HG02623 (cell line): ENCODE data around the gene HTD2.
"Not testable (repeated sequence)": the region's sequence is repeated elsewhere in the genome, so short reads cannot be mapped to it uniquely, and the experiment has no call there.

Experiments
- ATAC-seq: cut with Tn5 transposase; IDR thresholded peaks from one replicate; pipeline ENCODE4 v1.9.1; 2021; ENCODE audit warnings: moderate library complexity; ENCODE audit not compliant: unreplicated experiment

HTD2 gene

DNA sequence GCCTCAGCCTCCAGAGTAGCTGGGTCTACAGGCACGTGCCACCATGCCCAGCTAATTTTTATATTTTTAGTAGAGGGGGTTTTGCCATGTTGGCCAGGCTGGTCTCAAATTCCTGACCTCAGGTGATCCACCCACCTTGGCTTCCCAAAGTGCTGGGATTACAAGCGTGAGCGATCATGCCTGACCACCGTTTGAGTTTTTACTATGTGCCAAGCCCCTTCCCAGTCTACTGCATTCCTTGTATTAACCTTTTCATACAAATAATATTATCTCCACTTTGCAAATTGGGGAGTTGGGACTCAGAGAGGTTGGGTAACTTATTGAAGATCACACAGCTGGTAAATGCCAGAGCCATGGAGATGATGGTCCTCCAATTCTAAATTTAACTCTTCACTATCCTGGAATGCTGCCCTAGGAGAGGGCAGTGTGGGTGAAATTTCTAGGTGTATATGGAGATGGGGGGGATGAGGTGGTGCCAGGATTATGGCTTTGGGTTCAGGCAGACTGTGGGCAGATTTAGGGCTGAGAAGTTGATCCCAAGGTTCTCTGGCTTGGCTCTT lies 25.4 kb downstream of the HTD2 start:
- no peak for ATAC-seq

DNA sequence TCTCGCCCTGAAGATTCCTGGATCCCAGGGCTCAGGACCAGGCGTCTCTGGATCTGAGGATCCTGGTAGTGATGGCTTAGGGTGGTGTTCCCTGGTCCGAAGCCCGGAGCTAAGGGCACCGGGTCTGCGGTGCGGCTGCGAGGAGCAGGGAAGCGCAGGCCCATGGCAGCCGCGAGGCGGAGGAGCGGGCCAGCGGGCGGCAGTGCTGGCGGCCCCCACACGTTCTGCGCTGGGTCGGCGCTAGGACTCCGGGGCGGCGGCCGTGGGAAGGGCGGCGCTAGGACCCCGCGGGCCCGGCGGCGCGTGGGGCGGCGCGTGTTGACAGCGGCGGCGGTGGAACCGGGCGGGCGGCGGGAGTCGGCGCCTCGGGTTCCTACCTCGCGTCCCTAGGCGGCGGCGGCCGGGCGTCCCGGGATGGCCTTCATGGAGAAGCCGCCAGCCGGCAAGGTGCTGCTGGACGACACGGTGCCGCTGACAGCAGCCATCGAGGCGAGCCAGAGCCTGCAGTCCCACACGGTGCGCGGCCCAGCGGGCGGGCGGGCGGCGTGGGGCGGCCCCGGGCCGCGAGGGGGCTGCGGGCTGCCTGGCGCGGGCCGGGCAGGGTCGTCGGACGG lies 26.4 kb downstream of the HTD2 start, which contains the start of gene PXK:
Gene PXK (plus strand): TSS at position 318 of the 614 bp plus-strand sequence. CDS start 97 bp downstream, at position 415.
- peak; percentile 95 for ATAC-seq

- peak; percentile 22 for ATAC-seq
Observed at GRCh38 chr3:58333206-58334012, 27.1 kb downstream of the HTD2 start.

- no peak for ATAC-seq
Observed at GRCh38 chr3:58334013-58334321, 27.6 kb downstream of the HTD2 start.

- ATAC-seq, result no peak
Observed at GRCh38 chr3:58334506-58334884, 28.2 kb downstream of the HTD2 start.

DNA sequence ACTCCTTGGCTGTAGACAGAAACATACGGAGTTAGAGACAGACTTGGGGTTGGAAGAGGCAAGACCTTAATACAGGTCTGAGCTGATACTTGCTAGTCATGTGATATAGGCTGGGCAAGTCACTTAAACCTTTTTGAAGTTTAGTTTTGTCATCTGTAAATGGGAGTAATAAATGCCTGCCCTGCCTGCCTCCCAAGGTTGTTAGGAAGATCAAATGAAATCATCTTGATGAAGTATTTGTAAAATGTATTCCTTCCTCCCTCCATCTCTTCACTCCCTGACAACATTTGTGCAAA lies 29.3 kb downstream of the HTD2 start:
- no peak for ATAC-seq

DNA sequence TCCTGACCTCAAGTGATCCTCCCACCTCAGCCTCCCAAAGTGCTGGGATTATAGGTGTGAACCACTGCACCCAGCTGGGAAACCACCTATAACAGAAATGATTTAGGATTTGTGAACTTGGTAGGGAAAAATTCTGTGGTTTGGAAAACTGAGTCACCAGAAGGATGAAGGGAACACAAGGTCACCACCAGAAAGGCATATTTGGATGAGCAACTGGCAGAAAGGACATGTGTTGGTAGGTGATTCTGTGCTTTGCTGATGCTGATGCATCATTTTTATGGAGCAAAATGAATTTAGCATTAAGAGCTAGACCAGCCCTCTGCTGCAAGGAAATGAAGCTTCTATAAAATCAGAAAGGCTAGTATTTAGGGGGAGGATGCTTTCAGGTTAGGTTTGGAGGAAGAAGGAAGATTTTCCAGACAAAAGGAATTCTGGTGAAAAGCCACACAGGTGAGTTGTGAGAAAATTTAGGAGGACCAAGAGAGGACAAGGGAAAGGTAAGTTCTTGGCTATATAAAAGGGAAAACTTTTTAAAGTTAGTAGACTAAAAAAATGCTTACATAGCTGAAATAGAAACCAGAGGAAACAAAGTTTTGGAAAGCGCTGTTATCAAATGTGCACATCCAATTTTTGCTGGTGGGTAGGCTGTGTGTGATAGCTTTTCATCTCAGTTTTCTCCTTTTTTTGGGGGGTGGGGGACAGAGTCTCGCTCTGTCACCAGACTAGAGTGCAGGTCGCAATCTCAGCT lies 30.0 kb downstream of the HTD2 start:
- ATAC-seq, result no peak

- no peak for ATAC-seq
Observed at GRCh38 chr3:58337190-58337589, 30.9 kb downstream of the HTD2 start.

GRCh38 chr3:58339146-58339545 lies 32.8 kb downstream of the HTD2 start:
- ATAC-seq, result not testable (repeated sequence)

GRCh38 chr3:58340594-58341244 lies 34.4 kb downstream of the HTD2 start:
- ATAC-seq, result no peak

DNA sequence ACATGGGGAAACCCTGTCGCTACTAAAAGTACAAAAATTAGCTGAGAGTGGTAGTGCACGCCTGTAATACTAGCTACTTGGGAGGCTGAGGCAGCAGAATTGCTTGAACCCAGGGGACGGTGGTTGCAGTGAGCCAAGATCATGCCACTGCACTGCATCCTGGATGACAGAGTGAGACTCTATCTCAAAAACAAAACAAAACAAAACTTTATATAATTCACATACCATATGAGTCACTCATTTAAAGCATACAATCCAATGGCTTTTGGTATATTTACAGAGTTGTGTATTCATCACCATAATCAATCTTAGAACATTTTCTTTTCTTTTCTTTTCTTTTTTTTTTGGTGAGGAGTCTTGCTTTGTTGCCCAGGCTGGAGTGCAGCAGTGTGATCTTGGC lies 35.1 kb downstream of the HTD2 start:
- ATAC-seq, result no peak

DNA sequence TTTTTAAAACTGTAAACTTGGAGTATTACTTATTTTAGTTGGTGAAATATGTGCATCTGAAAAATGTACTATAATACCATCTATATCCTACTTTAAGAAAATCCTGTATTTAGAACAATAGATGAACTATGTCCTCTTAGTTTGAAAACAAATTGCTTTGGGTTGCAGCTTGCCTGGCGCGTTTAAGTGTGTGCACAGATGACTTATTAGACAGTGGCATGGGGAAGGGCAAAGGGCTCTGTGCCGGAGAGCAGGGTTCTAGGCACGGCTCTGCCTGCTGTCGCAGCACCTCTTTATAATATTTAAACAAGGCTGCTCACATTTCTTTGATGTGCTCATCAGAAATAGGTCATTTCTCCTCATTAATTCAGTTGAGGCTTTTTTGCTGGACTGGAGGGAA lies 36.4 kb downstream of the HTD2 start:
- ATAC-seq, result no peak

DNA sequence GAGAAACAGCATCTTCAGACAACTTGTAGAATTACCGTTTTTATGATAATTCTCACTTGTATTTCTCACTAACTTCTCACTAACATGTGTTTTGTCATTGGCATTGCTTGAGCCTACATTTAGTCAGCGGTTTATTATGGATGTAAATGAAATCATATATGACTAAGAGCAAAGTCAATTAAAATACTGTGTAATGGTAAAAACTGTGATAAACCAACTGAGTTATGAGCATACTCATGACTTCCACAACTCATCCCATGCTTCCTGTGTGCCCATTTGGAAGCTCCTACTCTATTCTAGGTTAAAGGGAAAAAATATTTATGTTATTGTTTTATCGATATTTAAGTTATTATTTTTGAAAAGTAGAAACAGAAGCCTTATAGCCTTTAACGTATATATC lies 39.1 kb downstream of the HTD2 start:
- ATAC-seq, result no peak

DNA sequence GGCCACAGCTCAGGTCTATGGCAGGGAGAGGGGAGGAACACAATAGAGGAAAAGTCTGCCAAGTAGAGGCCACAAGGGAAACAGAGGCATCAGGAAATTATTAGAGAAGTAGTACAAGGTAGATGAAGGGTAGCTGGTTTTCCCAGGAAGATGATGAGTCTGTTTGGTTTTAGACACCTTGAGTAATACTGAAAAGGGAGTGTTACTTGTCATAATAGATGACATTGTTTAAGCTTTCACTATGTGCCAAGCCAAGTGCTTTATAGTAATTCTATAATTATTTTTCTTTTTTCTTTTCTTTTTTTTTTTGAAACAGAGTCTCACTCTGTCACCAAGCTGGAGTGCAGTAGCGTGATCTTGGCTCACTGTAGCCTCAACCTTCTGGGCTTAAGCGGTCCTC lies 40.0 kb downstream of the HTD2 start:
- no peak for ATAC-seq

DNA sequence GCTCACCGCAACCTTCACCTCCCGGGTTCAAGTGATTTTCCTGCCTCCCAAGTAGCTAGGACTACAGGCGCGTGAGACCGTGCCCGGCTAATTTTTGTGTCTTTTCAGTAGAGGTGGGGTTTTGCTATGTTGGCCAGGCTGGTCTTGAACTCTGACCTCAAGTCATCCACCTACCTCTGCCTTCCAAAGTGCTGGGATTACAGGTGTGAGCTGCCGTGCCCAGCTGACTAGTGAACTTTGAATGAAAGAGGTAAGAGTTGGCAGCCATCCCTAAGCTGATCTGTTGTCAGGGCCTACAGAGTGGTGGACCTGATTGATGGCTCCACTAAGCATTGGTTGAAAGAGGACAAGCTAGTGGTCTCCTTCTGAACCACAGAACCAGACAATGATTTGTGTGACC lies 41.7 kb downstream of the HTD2 start:
- no peak for ATAC-seq

GRCh38 chr3:58349792-58350626 lies 43.7 kb downstream of the HTD2 start:
- ATAC-seq, result peak; percentile 88

GRCh38 chr3:58350627-58351013 lies 44.3 kb downstream of the HTD2 start:
- no peak for ATAC-seq

DNA sequence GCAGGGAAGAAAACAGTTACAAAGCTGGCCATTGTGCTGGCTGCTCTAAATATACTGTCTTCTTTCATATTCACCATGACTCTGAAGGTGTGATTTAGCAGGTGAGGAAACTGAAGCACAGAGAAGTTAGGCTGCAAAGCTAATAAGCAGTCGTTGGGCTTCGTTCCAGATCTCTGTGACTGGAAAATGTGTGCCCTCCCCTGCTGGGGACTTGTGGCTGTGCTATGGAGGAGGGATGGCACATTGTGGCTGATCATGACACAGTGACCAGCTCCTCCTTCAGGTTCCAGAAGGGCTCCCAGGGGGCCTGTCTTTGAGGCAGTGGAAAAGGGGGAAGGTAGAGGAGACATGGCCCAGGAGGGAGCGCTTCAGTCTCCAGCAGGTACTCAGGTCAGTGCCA lies 45.6 kb downstream of the HTD2 start:
- no peak for ATAC-seq

- no peak for ATAC-seq
Observed at GRCh38 chr3:58352626-58353025, 46.3 kb downstream of the HTD2 start.

- no peak for ATAC-seq
Observed at GRCh38 chr3:58353722-58354553, 47.6 kb downstream of the HTD2 start.
